GM12878 (cell line): Measurements from ENCODE around the gene IQGAP2. TPM values are rescaled to one million over a fixed set of nuclear protein-coding genes. Genes with fewer than 3 reads are reported as not detected.

ENCODE experiments used
- ATAC-seq: fragments of 200-7000 bp; cut with Tn5 transposase; 3 replicates; pipeline ENCODE4 v1.9.1; 2020; ENCODE audit warnings: mild to moderate bottlenecking, moderate library complexity
- BruUV-seq: library from RNA; stranded (reverse); fragments of 400-500 nt; replicated peaks from 2 replicates; lab custom pipeline; 2021; lab: Mats Ljungman, UMichigan
- CTCF ChIA-PET: fragments of 300-600 bp; sonication (Branson Sonifier 250); formaldehyde crosslinking; extraction: SDS; loops from one replicate; lab custom pipeline; 2021; ENCODE audit warnings: inconsistent platforms; lab: Yijun Ruan, JAX
- POLR2A ChIA-PET: fragments of 350-600 bp; formaldehyde crosslinking; extraction: SDS; loops from one replicate; lab custom pipeline; 2021; ENCODE audit warnings: inconsistent platforms; lab: Charles Lee
- RAD21 ChIA-PET: fragments of 300-600 bp; sonication (Branson Sonifier 250); formaldehyde crosslinking; loops from one replicate; lab custom pipeline; 2023; ENCODE audit warnings: antibody characterized with exemption; ENCODE audit not compliant: unreplicated experiment; lab: Charles Lee
- SMC1A ChIA-PET: fragments of 300-600 bp; sonication (Branson Sonifier 250); formaldehyde crosslinking; loops from one replicate; lab custom pipeline; 2023; ENCODE audit not compliant: unreplicated experiment, uncharacterized antibody; lab: Charles Lee
- DNase-seq: peaks from one replicate; pipeline ENCODE4 v3.0.0-alpha.2; 2011; ENCODE audit warnings: low read depth, low spot score
- FAIRE-seq: peaks from 3 replicates; lab custom pipeline; 2011; peaks lifted over from hg19 to GRCh38; lab: Jason Lieb, UNC
- H2AFZ ChIP-seq: 2 replicates; pipeline ENCODE4 v1.6.0; 2011; ENCODE audit warnings: low read depth, low read length, control low read depth; ENCODE audit not compliant: control insufficient read depth
- H3K27ac ChIP-seq: 2 replicates; pipeline ENCODE4 v1.5.1; 2011; ENCODE audit warnings: control low read depth; ENCODE audit not compliant: control insufficient read depth, insufficient read depth
- H3K27me3 ChIP-seq, 2 experiments: replicated peaks in 1 of 2; 2 replicates each; pipeline versions ENCODE4 v1.6.0 to v1.6.1; 2011; ENCODE audit warnings: low read length in 1 of 2; ENCODE audit not compliant: control insufficient read depth in 2 of 2, insufficient read depth in 2 of 2
- H3K36me3 ChIP-seq, 2 experiments: 2 replicates each; pipeline ENCODE4 v1.5.1; 2011; ENCODE audit warnings: low read length in 1 of 2; ENCODE audit not compliant: control insufficient read depth in 2 of 2, insufficient read depth in 2 of 2
- H3K4me1 ChIP-seq: 2 replicates; pipeline ENCODE4 v1.6.1; 2011; ENCODE audit warnings: mild to moderate bottlenecking, low read length, moderate library complexity, mixed read lengths; ENCODE audit not compliant: control insufficient read depth, insufficient read depth
- H3K4me2 ChIP-seq: 2 replicates; pipeline ENCODE4 v1.6.0; 2011; ENCODE audit warnings: control low read depth; ENCODE audit not compliant: control insufficient read depth, insufficient read depth
- H3K4me3 ChIP-seq: fragments of 200-600 bp; sonication (generic); 2 replicates; pipeline ENCODE4 v1.5.1; 2016
- H3K79me2 ChIP-seq: 2 replicates; pipeline ENCODE4 v1.6.0; 2011; ENCODE audit warnings: low read length; ENCODE audit not compliant: control insufficient read depth, insufficient read depth
- H3K9ac ChIP-seq: 2 replicates; pipeline ENCODE4 v1.8.0; 2011; ENCODE audit warnings: low read length, control low read depth, mixed read lengths; ENCODE audit not compliant: control insufficient read depth, insufficient read depth
- H3K9me3 ChIP-seq: replicated peaks from 3 replicates; pipeline ENCODE4 v1.5.1; 2011; ENCODE audit warnings: mild to moderate bottlenecking, low read length; ENCODE audit not compliant: control insufficient read depth, insufficient read depth
- H4K20me1 ChIP-seq: 2 replicates; pipeline ENCODE4 v1.6.0; 2011; ENCODE audit not compliant: control insufficient read depth, insufficient read depth
- BRCA1 ChIP-seq: IDR thresholded peaks from 2 replicates; pipeline ENCODE4 v1.6.1; 2011; ENCODE audit warnings: low read depth, low read length, improper control_type of control experiment
- CHD4 ChIP-seq: fragments of 200-600 bp; sonication (generic); IDR thresholded peaks from 2 replicates; pipeline ENCODE4 v1.6.1; 2016; ENCODE audit warnings: mild to moderate bottlenecking
- E4F1 ChIP-seq: fragments of 450-650 bp; IDR thresholded peaks from 2 replicates; pipeline ENCODE4 v1.6.1; 2018; ENCODE audit warnings: borderline replicate concordance, mild to moderate bottlenecking; ENCODE audit not compliant: partially characterized antibody
- EZH2 ChIP-seq: IDR thresholded peaks from 2 replicates; pipeline ENCODE4 v1.6.1; 2012; ENCODE audit warnings: low read depth, mild to moderate bottlenecking, control low read depth, inconsistent platforms, low read length, borderline replicate concordance; ENCODE audit not compliant: control insufficient read depth
- FOXK2 ChIP-seq: fragments of 450-650 bp; IDR thresholded peaks from 2 replicates; pipeline ENCODE4 v1.6.1; 2017; ENCODE audit warnings: mild to moderate bottlenecking, moderate library complexity
- GATAD2B ChIP-seq: fragments of 450-650 bp; conservative IDR thresholded peaks from 2 replicates; pipeline ENCODE4 v1.6.1; 2017; ENCODE audit warnings: low read depth, mild to moderate bottlenecking, moderate library complexity
- IRF4 ChIP-seq: IDR thresholded peaks from 2 replicates; pipeline ENCODE4 v1.6.1; 2011; ENCODE audit warnings: low read depth, low read length
- MTA2 ChIP-seq: fragments of 450-650 bp; IDR thresholded peaks from 2 replicates; pipeline ENCODE4 v1.6.1; 2016; ENCODE audit warnings: low read depth, mild to moderate bottlenecking, moderate library complexity
- NR2C1 ChIP-seq: fragments of 450-650 bp; IDR thresholded peaks from 2 replicates; pipeline ENCODE4 v1.6.1; 2017; ENCODE audit warnings: antibody characterized with exemption, mild to moderate bottlenecking, moderate library complexity
- RELA ChIP-seq: fragments of 450-650 bp; IDR thresholded peaks from 2 replicates; pipeline ENCODE4 v1.8.0; 2014; ENCODE audit warnings: borderline replicate concordance; ENCODE audit not compliant: partially characterized antibody
- SPI1 ChIP-seq: IDR thresholded peaks from 2 replicates; pipeline ENCODE4 v1.6.1; 2011; ENCODE audit warnings: low read depth, mild to moderate bottlenecking, low read length, moderate library complexity, borderline replicate concordance; ENCODE audit not compliant: insufficient read depth
- SREBF1 ChIP-seq: IDR thresholded peaks from 2 replicates; pipeline ENCODE4 v1.6.1; 2012; ENCODE audit warnings: mild to moderate bottlenecking, low read length
- YBX1 ChIP-seq: fragments of 450-650 bp; IDR thresholded peaks from 2 replicates; pipeline ENCODE4 v1.6.1; 2016; ENCODE audit warnings: antibody characterized with exemption
- ZNF207 ChIP-seq: fragments of 450-650 bp; IDR thresholded peaks from 2 replicates; pipeline ENCODE4 v1.6.1; 2014; ENCODE audit warnings: antibody characterized with exemption, mild to moderate bottlenecking, borderline replicate concordance
- WGBS: methylation state at CpG from one replicate; pipeline ENCODE4 v1.1.6; 2016; ENCODE audit warnings: low lambda C conversion rate; ENCODE audit not compliant: insufficient replicate concordance, insufficient coverage; ENCODE audit errors: missing lambda C conversion rate; 5-methylcytosine and 5-hydroxymethylcytosine counted together
- in situ Hi-C: fragments of 300-500 bp; cut with MboI; formaldehyde crosslinking; loops from 9 replicates; pipeline ENCODE4 v1.14.3; 2018; ENCODE audit warnings: mixed read lengths
- intact Hi-C: fragments of 100-400 bp; cut with micrococcal nuclease; formaldehyde crosslinking; loops from one replicate; pipeline ENCODE4 v1.14.2; 2022; ENCODE audit not compliant: unreplicated experiment
- polyA plus RNA-seq, 11 experiments: library from polyadenylated mRNA; depleted of rRNA in 4 of 11; unstranded in 6 of 11; stranded (reverse) in 5 of 11; fragments of >200 nt; fragmentation: Nextera tagmentation in 4 of 11; fragmentation: Illumina TruSeq in 1 of 11; extraction: Ambion mirVana in 4 of 11; extraction: Trizol in 1 of 11; gene quantifications; 1 replicate in 1 of 11; 2 replicates in 10 of 11; pipeline versions ENCODE4 v1.2.1 to v1.2.3, GENCODE V29; 2011 to 2016; ENCODE audit warnings: inconsistent platforms in 2 of 11, missing spikeins in 2 of 11, low read depth in 1 of 11
- total RNA-seq, 4 experiments: library from RNA; depleted of rRNA in 3 of 4; stranded (reverse); fragments of >200 nt in 3 of 4; fragmentation: Illumina TruSeq in 1 of 4; extraction: Trizol in 1 of 4; gene quantifications; 2 replicates each; pipeline versions ENCODE4 v1.2.1 to v1.2.3, GENCODE V29; 2013 to 2021

Gene IQGAP2
- total and polyA plus RNA-seq, 10 of the 15 experiments (the other 5 are each of a cell fraction or from before 2014, with no cell fraction given), result 14.5 to 41.4 (median 21.8) TPM

- no peak overlapping the region for H3K4me2 ChIP-seq
- DNase-seq, result no peak
- ChIA-PET POLR2A (no interaction called here), CTCF (interaction anchor here (1.0 to 1.3 kb wide), 2 partner anchors 172 to 224 kb away, joined by 3 read pairs; no protein-coding TSS in a partner anchor), RAD21 (interaction anchor here (1.1 to 1.3 kb wide), 2 partner anchors 184 to 375 kb away, joined by 3 to 4 read pairs; no protein-coding TSS in a partner anchor)
- ATAC-seq, result no peak
- intact Hi-C loops, result no loop called here
- H3K9ac ChIP-seq, result no peak overlapping the region
- no peaks in the 10 kb centered on the region for H4K20me1 ChIP-seq
- 100% methylated on average over 2 of the region's 2 CpGs for WGBS
- H3K4me1 ChIP-seq, result peaks cover 8% of the 10 kb centered on the region
- no peaks in the 10 kb centered on the region for H3K36me3 ChIP-seq
- H3K27me3 ChIP-seq, result no peaks in the 10 kb centered on the region
- H2AFZ ChIP-seq, result no peak overlapping the region
- TF ChIP-seq EZH2 (no peak), SPI1 (no peak)
- TF ChIP-seq, all 136 proteins: peak for 0
- no TSS peak for BruUV-seq
- SMC1A ChIA-PET, result interaction anchor here (0.8 to 1.1 kb wide), 2 partner anchors 9 to 48 kb away, joined by 3 to 4 read pairs; no protein-coding TSS in a partner anchor
- Histone ChIP-seq H3K79me2 (peaks cover 2% of the 10 kb centered on the region), H3K9me3 (no peaks in the 10 kb centered on the region), H3K4me3 (no peak overlapping the region), H3K27ac (no peak overlapping the region)
- FAIRE-seq, result no peak
- in situ Hi-C loops, result no loop called here
Observed at GRCh38 chr5:76399268-76399667, 3.8 kb upstream of the IQGAP2 start.

- in situ Hi-C loops (loop anchor here (10.0 kb wide), 1 partner anchor 374 kb away; no protein-coding TSS in a partner anchor), intact Hi-C loops (loop anchor here (5.0 to 10.0 kb wide), 2 partner anchors 63 to 334 kb away; no protein-coding TSS in a partner anchor)
- 61% methylated on average over 5 of the region's 5 CpGs for WGBS
- peaks cover 14% of the 10 kb centered on the region for H3K4me1 ChIP-seq
- no peaks in the 10 kb centered on the region for H3K9me3 ChIP-seq
- H4K20me1 ChIP-seq, result no peaks in the 10 kb centered on the region
- DNase-seq (no peak), FAIRE-seq (no peak), ATAC-seq (no peak)
- H3K4me3 ChIP-seq, result no peak overlapping the region
- no peak overlapping the region for H3K4me2 ChIP-seq
- H3K36me3 ChIP-seq, result no peaks in the 10 kb centered on the region
- ChIA-PET RAD21 (interaction anchor here (1.0 to 1.1 kb wide), 3 partner anchors 16 to 181 kb away, joined by 3 to 4 read pairs (median 3); no protein-coding TSS in a partner anchor), CTCF (no interaction called here), SMC1A (interaction anchor here (0.6 to 7.7 kb wide), 3 partner anchors 12 to 122 kb away, joined by 3 to 38 read pairs (median 4); no protein-coding TSS in a partner anchor), POLR2A (no interaction called here)
- peaks cover 14% of the 10 kb centered on the region for H3K79me2 ChIP-seq
- no peaks in the 10 kb centered on the region for H3K27me3 ChIP-seq
- H3K27ac ChIP-seq, result no peak overlapping the region
- H3K9ac ChIP-seq, result no peak overlapping the region
- no TSS peak for BruUV-seq
- H2AFZ ChIP-seq, result no peak overlapping the region
- no peak for TF ChIP-seq BRCA1
- TF ChIP-seq FOXK2, result no peak
- TF ChIP-seq YBX1, result no peak
- no peak for TF ChIP-seq RELA
- no peak for TF ChIP-seq GATAD2B
- no peak for TF ChIP-seq IRF4
- no peak for TF ChIP-seq MTA2
- TF ChIP-seq NR2C1, result no peak
- no peak for TF ChIP-seq ZNF207
- no peak for TF ChIP-seq CHD4
- no peak for TF ChIP-seq E4F1
- TF ChIP-seq SREBF1, result no peak
Observed at GRCh38 chr5:76400466-76400865, 2.6 kb upstream of the IQGAP2 start.
